MCF 10A (cell line): ENCODE results near the gene SETMAR. TPM values are rescaled to one million over a fixed set of nuclear protein-coding genes. Genes with fewer than 3 reads are reported as not detected.

Source experiments
- BruUV-seq: library from RNA; stranded (reverse); fragments of 400-500 nt; replicated peaks from 2 replicates; lab custom pipeline; 2021; lab: Mats Ljungman, UMichigan
- CTCF ChIA-PET: fragments of 300-600 bp; sonication (Branson Sonifier 250); formaldehyde crosslinking; extraction: SDS; loops from one replicate; lab custom pipeline; 2021; ENCODE audit warnings: antibody characterized with exemption, inconsistent platforms; lab: Yijun Ruan, JAX
- POLR2A ChIA-PET: fragments of 300-600, 350-650 bp; sonication (Branson Sonifier 250); formaldehyde crosslinking; extraction: SDS; loops from one replicate; lab custom pipeline; 2020; ENCODE audit warnings: antibody characterized with exemption, inconsistent platforms; lab: Yijun Ruan, JAX
- DNase-seq: peaks from one replicate; pipeline ENCODE4 v3.0.0-alpha.2; 2018; ENCODE audit not compliant: unreplicated experiment
- H3K27ac Mint-ChIP-seq: one replicate; pipeline ENCODE4 v1.8.0; 2022; ENCODE audit warnings: mild to moderate bottlenecking, low read depth, mixed read lengths; ENCODE audit not compliant: unreplicated experiment
- H3K27me3 Mint-ChIP-seq: one replicate; pipeline ENCODE4 v1.8.0; 2022; ENCODE audit warnings: mixed read lengths; ENCODE audit not compliant: insufficient read depth, unreplicated experiment
- H3K36me3 Mint-ChIP-seq: one replicate; pipeline ENCODE4 v1.8.0; 2022; ENCODE audit warnings: mild to moderate bottlenecking, moderate library complexity, mixed read lengths; ENCODE audit not compliant: insufficient read depth, unreplicated experiment
- H3K4me1 Mint-ChIP-seq: one replicate; pipeline ENCODE4 v1.8.0; 2022; ENCODE audit warnings: mixed read lengths; ENCODE audit not compliant: insufficient read depth, unreplicated experiment
- H3K4me3 Mint-ChIP-seq: one replicate; pipeline ENCODE4 v1.8.0; 2022; ENCODE audit warnings: mild to moderate bottlenecking, moderate library complexity, mixed read lengths; ENCODE audit not compliant: unreplicated experiment
- H3K9me3 Mint-ChIP-seq: one replicate; pipeline ENCODE4 v1.8.0; 2022; ENCODE audit warnings: mixed read lengths; ENCODE audit not compliant: unreplicated experiment
- CTCF ChIP-seq: fragments of 200-600 bp; IDR thresholded peaks from one replicate; pipeline ENCODE4 v1.8.0; 2022; ENCODE audit warnings: antibody characterized with exemption, mild to moderate bottlenecking; ENCODE audit not compliant: unreplicated experiment
- intact Hi-C: fragments of 100-400 bp; cut with micrococcal nuclease; formaldehyde crosslinking; loops from 2 replicates; pipeline ENCODE4 v1.14.1; 2022
- total RNA-seq: library from RNA; stranded (reverse); gene quantifications from 2 replicates; pipeline ENCODE4 v1.2.3, GENCODE V29; 2022

SETMAR gene
- total RNA-seq, 1 experiment from 2014 or later = 8.3 TPM

- Mint-ChIP-seq H3K4me3 (no peak overlapping the region), H3K36me3 (peaks cover 6% of the 10 kb centered on the region), H3K27ac (no peak overlapping the region), H3K27me3 (no peaks in the 10 kb centered on the region), H3K4me1 (no peaks in the 10 kb centered on the region), H3K9me3 (no peaks in the 10 kb centered on the region)
- intact Hi-C loops = no loop called here
- BruUV-seq = no TSS peak
- no peak for TF ChIP-seq CTCF
- no peak for DNase-seq
- POLR2A ChIA-PET = no interaction called here
- CTCF ChIA-PET = interaction anchor here (20.2 kb wide), 1 partner anchor 275 kb away, joined by 288 read pairs; no protein-coding TSS in a partner anchor
Observed at GRCh38 chr3:4356220-4356540, 53.0 kb downstream of the SETMAR start.

- intact Hi-C loops = no loop called here
- BruUV-seq = no TSS peak
- Mint-ChIP-seq H3K4me3 (no peak overlapping the region), H3K27me3 (no peaks in the 10 kb centered on the region), H3K9me3 (no peaks in the 10 kb centered on the region), H3K36me3 (peaks cover 6% of the 10 kb centered on the region), H3K27ac (no peak overlapping the region), H3K4me1 (no peaks in the 10 kb centered on the region)
- DNase-seq = no peak
- ChIA-PET POLR2A (interaction anchor here (0.7 kb wide), 1 partner anchor 193 kb away, joined by 3 read pairs; no protein-coding TSS in a partner anchor), CTCF (interaction anchor here (0.6 to 20.2 kb wide), 4 partner anchors 19 to 623 kb away, joined by 3 to 288 read pairs (median 6); no protein-coding TSS in a partner anchor)
- no peak for TF ChIP-seq CTCF
Observed at GRCh38 chr3:4356546-4357410, 53.6 kb downstream of the SETMAR start.

GRCh38 chr3:4358273-4358672, 55.1 kb downstream of the SETMAR start:
- no peaks in the 10 kb centered on the region for H3K4me1 Mint-ChIP-seq
- TF ChIP-seq CTCF = no peak
- ChIA-PET CTCF (interaction anchor here (0.6 to 2.6 kb wide), 5 partner anchors 15 to 660 kb away, joined by 3 to 10 read pairs (median 4); no protein-coding TSS in a partner anchor), POLR2A (no interaction called here)
- H3K27me3 Mint-ChIP-seq = no peaks in the 10 kb centered on the region
- no peak overlapping the region for H3K27ac Mint-ChIP-seq
- intact Hi-C loops = no loop called here
- no peak overlapping the region for H3K4me3 Mint-ChIP-seq
- BruUV-seq = no TSS peak
- peaks cover 6% of the 10 kb centered on the region for H3K36me3 Mint-ChIP-seq
- H3K9me3 Mint-ChIP-seq = no peaks in the 10 kb centered on the region
- no peak for DNase-seq

GRCh38 chr3:4359805-4360502, 56.8 kb downstream of the SETMAR start:
- BruUV-seq = no TSS peak
- H3K4me1 Mint-ChIP-seq = no peaks in the 10 kb centered on the region
- peaks cover 6% of the 10 kb centered on the region for H3K36me3 Mint-ChIP-seq
- intact Hi-C loops = no loop called here
- DNase-seq = no peak
- POLR2A ChIA-PET = no interaction called here
- TF ChIP-seq CTCF = no peak
- no peaks in the 10 kb centered on the region for H3K27me3 Mint-ChIP-seq
- CTCF ChIA-PET = interaction anchor here (0.7 to 2.7 kb wide), 3 partner anchors 9 to 274 kb away, joined by 3 to 17 read pairs (median 4); no protein-coding TSS in a partner anchor
- H3K4me3 Mint-ChIP-seq = no peak overlapping the region
- no peaks in the 10 kb centered on the region for H3K9me3 Mint-ChIP-seq
- H3K27ac Mint-ChIP-seq = no peak overlapping the region
